HG03103 (cell line): ENCODE measurements around the gene SGCA.

Source experiments
- ATAC-seq: cut with Tn5 transposase; IDR thresholded peaks from one replicate; pipeline ENCODE4 v1.9.1; 2021; ENCODE audit warnings: low read depth; ENCODE audit not compliant: unreplicated experiment

The SGCA gene

DNA sequence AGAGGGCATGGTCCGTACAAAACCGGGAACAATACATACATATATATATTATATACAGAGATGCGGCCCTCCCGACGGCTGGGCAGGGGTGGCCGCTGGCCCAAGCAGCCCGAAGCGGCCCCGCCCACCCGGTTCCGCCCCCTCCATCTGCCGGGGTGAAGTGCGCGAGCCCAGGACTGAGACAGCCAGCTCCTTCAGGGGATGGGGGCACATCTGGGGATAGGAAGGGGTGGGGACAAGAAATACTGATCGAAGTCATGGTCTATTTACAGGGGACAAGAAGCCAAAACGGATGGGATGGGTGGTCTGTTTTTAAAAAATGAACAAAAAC lies 32.1 kb upstream of the SGCA start:
- ATAC-seq, result no peak

DNA sequence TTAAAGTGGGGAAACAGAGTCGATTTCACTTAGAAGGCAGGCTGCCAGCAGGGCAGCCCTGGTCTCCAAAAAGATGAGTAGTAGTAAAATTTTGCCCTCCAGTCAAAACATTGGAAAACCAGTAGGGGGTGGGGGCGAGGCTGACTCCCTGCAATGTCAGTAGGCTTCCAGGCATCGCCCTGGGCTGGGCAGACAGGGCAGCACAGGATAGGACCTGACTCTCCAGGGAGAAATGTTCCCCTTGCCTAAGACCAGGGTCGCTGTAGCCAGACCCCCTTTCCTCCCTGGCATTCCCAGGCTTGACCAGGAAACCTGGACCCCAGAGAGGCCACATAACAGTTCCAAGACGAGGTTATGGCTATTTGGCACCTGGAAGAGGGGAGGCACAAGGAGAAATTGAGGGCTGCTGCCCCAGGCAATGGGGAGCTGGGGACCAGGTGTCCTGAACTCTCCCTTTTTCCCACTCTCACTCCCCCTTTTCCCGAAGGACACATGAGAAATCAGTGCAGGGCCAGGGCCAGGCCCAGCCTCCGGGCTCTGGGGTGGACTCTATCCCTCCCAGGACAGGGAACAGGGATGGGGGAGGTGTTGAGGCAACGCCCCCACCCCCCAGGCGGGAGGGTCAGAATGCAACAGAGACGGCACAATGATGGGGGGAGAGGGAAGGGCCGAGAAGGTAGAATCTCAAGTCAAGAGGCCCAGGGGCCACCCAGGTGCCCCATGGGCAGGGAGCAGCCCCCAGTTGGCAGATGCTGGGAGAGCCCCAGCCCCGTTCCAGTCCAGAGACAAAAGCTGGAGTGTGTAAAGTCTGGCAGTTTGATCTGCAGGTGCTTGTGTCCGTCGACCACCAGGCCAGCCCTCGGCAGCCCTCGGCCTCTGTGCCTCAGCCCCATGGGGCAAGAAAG lies 31.3 kb upstream of the SGCA start:
- ATAC-seq, result no peak

DNA sequence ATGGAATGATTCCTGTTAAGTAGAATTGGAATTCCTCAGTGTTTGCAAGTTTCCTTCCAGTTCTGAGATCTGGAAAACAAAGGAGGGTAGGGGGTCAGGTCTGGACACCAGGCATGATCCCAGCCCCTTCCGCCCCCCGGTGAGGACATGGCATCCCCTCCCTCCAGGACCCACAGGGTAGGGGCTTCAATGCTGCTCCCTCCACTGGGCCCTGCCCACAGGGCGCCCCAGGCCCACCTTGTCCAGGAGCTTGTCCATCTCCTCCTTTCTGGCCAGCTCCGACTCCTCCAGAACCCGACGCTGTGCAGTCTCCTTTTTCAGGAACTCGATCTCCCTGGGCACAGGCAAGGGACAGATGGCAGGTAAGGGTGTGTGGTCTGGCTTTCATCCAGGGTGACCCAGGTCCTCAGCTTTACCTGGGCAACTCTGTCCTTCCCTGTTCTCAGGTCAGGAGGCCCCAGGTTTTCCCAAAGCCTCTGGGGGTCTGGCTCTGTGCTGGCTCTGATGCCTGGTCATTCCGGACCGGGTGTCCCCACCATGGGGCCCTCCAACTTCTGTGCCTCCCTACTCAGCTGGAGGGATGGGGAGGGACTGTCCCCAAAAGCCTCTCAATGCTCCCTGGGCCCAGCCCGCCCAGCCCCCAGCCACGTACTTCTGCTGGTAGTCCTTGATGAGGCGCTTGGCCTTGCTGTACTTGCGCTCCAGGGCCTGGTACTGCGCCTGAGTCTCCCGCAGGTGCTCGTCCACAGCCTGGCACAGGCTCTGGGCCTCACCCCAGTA lies 30.3 kb upstream of the SGCA start:
- ATAC-seq, result no peak

DNA sequence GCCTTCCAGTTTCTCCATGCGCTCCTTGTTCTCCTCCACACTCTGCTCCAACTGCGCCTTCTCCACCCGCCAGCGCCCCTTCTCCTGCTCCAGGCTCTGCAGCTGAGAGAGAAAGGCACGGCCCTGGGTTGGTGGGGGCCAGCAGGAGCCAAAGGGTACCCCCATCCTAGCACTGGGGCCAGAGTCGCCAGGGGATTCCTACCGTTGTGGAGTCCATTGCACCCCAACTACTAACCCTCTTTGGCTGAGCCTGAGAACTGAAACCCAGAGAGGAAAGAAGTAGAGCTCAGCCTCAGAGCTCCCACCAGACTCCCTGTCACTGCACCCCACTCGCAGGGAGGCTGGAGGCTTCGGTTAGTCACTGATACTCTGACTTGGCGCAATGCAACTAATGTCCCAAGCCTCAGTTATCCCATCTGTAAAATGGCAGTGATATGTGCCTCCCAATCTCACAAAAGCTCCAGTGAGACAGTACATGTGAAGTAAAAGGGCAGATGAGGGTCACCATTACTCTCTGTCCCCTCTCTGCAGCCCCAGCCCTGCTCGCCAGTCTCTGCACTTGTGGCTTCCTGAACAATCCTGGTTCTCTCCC lies 29.6 kb upstream of the SGCA start:
- ATAC-seq, result no peak

DNA sequence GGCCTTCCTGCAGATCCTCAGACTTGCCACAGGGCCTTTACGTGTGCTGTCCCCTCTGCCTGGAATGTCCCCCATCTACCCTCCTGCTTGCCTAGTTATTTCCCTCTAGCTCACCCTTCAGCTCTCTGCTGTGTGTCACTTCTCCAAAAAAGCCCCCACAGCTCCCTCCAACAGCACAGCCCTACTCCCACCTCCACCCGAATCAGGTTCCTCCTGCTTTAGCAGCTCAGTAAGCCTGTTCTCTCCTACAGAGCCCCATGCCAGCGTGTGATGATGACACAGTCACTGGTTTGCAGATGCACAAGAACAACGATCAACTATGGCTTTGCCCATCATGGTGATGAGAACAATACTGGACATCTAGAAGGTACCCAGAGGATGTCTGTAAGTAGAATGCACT lies 28.8 kb upstream of the SGCA start:
- no peak for ATAC-seq

DNA sequence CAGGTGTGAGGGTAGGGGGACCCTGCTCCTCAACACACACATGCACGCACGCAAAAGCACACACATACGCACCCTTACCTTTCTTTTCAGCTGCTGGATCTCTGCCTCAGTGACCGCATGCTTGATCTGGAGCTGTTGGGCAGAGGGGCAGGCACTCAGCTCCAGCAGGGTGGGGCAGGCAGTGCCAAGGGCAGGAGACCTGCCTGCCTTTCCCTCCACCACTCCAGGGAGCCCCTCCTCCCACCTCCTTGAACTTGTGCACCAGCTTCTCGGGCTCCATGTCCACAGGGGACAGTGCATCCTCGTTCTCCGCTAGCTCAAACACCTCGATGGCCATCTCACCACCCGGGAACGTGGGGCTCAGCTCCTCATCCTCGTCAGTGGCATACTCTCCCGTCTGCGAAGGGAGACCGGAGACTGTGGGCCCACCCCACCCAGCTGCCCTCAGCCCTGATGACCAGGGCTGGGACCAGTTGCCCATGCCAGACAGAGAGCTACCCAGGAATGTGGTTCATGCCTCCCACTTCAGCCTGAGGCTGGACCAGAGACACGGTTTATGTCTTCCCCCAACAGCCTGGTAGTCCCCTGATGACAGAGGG lies 26.5 kb upstream of the SGCA start:
- no peak for ATAC-seq

DNA sequence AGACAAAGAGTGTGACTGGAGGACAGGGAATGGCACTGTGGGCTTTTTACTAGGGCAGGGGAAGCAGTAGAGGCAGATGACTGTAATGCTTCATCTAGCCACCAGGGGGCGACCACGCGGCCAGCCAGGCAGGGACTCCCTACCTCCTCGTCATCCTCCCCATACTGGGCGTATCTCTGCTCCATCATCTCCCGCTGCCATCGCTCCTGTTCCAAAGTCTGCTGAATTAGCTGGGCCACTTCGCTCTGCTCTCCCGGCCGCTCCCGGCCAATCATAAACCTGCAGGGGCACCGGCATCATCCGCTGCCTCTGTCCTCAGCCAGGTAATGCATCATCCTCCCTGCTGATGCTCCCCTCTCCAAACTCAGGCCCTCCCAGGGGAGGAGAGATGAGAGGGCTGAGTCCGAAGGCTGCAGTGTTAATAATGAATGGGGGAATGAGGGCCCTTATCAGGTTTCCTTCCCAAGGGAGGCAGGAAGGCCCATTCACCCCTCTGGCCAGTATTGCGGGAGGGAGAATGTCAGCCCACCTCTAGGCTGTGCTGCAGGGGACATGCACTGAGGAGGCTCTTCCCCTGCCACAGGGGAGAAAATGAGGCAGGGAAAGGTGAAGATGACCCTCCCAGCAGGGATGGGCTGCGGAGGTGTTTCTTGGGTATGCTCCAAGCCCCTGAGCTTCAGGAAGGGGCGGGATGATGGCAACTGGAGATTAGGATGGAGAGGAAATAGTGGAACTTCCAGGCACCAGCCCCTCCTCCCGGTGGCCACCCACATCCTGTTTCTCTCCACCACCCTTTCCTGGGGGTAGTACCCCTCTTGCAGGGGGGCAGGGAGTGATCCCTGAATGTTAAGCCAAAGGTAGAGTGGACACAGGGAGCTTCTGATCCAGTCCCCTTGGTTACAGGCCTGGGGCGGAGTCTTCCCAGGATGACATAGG lies 25.6 kb upstream of the SGCA start:
- no peak for ATAC-seq

DNA sequence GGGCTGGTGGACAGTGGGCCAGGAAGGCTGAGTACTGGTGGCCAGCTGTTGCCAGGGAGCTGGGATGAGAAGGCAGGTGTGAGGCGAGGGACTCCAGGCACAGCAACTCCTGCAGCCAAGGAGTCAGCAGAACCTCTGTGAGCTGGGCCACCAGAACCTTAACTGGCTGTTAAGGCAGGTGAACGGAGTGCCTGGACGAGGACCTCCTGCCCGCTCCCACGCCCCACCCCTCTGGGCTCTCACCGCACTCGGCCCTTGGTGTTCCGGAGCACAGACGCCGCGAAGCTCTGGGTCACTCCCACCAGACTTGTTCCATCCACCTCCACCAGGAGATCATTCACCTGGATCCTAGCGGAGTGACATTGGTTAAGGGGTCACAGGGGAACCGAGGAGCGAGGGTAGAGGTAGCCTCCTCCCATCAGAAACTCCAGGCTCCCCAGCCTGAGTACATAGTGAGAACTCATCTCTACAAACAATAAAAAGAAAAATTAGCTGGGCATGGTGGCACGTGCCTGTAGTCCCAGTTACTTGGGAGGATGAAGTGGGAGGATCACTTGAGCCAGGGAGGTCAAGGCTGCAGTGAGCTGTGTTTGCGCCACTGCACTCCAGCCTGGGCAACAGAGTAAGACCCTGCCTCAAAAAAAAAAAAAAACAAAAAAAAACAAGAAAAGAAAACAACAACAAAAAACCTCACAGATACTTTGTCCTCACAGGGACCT lies 24.6 kb upstream of the SGCA start:
- no peak for ATAC-seq

DNA sequence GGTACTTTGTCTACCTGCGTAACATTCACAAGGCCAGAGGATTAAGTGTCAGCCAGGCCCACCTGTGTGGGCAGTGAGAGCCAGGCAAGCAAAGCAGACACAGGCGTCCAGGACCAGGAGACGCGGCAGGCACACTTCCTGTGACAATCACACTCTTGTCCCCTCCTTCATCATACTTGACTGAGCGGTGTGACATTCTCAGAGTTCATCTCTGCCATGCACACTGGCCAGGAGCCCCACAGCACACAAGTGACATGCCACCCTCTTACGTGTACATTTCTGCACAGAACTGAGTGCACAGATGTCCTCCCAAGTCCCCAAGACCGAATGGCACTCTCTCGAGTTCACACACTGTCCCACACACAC lies 24.1 kb upstream of the SGCA start:
- no peak for ATAC-seq

DNA sequence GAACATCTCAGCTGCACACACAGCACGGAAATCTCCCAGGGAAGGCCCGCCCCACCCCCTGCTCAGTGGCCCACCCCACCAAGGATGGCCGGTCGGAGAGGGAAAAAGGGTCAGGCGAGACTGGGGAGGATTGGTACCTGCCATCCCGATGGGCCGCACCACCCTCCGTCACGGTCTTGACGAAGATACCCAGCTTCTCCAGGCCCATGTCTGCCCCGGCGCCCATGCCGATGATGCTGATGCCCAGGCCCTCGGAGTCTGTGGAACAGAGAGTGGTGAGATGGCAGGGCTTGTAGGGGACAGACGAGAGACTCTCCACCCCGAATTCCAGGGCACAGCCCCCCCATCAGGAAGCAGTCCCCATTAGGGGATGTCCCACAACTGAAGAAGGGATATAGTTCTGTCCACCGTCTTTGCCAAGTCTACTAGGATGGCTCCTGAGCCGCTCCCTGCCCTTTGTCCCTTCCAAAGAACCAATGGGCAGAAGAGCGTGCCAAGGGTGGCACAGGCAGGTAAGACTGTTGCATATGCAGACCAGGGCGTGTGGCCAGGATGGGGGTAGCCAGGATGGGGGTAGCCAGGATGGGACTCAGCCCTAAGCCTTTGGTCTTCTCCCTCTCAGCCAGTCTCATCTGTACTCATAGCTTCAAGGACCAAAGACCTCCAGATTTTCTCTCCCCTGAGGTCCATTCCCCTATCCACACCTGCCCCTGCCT lies 22.2 kb upstream of the SGCA start:
- no peak for ATAC-seq

DNA sequence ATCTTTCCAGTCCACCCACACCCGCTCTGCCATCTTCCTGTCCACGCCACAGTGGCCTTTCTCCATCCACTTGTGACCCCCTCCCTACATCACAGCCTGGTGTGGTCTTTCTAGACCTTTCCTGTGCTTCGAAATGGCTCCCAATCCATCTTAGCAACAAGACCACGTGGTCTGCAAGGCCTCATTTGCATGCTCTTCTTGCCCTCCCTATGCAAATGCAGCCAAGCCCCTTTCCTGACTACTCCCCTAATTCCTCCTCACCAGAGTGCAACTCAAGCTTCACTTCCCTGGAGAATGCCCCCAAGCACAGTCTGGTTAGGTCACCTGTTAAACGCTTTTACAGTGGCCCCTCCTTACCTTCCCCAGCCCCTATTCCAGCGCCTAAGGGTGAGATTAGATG lies 21.4 kb upstream of the SGCA start:
- ATAC-seq, result no peak

DNA sequence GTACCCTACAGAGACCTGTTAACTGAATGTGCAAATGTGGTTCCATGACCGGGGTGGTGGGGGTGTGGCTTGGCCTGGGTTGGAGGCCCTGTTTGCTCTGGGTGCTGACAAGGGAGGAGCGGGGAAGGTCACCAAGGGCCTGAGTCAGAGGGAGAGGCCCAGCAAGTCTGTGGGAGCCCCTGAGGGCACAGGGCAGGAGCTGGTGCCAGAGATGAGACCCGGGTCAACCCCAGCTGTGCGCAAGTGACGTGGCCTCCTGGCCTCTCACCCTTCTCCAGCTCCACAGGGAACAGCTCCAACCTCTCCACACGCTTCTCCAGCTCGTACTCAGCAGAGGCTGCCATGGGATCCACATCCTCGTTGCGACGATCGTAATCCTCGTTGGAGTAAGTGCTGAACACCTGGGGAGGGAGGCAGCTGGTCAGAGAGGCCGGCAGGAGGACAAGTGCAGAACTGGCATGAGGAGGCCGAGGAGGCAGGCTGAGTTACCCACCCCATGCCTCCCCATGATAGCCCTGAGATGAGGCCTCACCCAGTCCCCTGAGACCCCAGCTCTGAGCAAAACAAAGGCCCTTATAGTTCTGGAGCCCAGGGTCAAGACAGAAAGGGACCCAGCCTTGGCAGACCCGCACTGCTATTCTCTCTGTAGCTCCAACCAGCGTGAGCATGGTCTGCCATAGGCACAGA lies 20.8 kb upstream of the SGCA start:
- no peak for ATAC-seq

DNA sequence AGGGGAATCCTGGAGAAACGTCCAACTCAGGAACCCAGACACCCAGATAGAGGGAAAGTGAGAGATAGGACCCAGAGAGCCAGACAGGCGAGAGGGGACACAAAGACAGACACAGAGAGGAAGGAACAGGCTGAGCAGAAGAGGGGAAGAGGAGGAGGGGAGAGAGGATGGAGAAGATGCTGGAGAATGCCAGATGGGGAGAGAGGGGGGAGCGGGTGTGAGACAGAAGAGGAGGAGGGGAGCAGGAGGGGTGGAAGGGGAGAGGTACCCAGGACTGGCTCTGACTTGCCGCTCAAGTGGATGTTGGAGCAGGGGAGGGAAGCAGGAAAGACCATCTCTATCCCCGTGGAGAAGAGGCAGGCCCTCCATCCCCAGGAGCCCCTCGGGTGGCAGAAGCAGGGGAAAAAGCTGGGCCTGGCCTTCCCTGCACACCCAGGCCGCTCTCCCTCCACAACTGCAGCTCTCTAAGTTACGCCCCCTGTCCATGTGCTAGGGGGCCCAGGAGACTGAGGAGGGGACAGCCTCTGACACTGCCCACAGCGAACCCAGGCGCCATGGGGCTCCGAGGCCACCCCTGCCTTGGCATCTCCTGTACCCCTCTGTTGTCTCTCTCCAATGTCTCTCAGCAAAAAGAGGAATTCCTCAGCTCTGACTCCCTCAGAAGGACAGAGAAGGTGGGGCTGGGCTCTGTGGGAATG lies 20.1 kb upstream of the SGCA start:
- no peak for ATAC-seq

DNA sequence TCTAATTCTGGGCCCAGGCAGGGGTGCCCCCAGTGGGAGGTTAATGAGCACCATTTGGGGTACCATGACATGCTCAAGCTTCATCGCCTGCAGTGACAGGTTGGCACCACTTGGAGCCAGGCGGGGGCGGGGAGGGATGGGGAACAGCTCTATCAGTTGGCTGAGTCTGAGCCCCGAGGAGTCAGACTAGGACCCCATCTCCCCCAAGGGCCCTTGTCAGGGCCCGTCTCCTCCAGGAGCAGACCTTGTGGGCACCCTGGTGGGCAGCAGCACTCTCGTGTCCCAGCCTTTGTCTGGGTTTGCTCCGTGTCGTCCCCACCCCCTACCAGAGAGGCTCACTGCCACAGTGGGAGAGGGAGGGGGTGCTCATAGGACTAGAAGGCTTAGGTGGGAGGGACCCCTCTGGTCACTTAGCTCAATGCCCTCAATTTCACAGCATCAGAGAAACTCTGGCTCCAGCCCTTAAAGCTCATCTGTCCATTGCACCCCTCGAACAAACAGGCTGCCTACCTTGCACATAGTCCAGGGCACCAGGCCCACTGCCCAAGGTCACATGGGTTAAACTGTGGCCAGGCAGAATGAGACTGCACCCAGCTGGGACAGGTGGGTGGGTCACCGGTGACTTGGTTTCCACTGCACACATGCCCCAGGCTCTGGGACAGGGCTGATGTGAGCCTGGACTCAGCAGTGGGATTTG lies 19.4 kb upstream of the SGCA start:
- no peak for ATAC-seq

DNA sequence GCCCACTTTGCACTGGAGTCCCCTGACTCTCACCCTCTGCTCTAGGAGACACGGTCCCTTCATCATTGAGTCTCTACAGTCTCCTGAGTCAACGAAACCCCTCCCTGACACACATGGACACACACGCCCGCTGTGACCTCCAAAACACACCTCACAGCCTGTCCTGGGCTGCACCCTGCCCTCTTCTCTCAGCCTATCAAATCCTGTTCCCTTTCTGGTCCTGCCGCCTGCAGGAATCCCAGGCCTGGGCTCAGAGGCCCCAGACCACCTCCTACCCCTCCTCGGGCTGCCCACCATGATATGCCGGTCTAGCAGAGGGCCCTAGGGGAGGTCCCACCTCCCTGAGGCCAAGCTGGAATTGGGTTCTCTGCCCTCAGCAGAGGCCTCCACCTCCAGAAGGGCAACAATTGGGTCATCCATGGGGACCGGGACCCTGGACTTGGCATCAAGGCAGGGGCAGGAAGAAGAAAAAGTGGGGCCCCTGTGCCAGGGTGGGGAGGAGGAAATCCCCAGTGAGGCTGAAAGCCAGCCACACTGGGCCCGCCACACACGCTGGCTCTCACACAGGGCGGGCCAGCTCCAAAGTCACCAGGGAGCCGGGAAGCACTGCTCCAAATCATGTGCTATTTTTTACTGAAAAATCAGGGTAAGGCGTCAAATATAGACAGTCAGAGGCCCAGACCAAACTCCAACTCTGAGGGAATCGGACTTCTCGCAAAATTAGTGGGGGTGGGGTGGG lies 18.7 kb upstream of the SGCA start:
- no peak for ATAC-seq

DNA sequence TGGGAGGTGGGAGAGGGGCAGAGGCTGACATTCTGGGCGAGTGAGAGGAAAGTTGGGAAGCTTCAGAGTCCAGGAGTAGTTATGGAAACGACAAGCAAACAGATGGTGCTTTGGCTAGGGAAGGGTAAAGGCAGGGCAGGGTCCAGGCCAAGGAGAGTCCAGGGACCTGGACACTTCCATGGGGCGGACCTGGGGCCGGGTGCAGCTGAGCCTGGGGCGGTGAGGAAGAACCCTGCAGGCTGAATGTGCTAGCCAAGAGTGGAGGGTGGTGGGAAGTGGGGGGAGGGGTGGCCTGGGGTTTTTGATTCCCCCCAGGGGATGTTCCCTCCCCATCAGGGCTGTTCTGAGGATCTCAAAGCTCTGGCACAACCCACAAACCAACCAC lies 18.0 kb upstream of the SGCA start:
- no peak for ATAC-seq
